Kidney (tissue), 14 donors: Measurements from ENCODE around the gene GNAT2. TPM values are rescaled to one million over a fixed set of nuclear protein-coding genes. Genes with fewer than 3 reads are reported as not detected.

ENCODE experiments used
- DNase-seq, 5 donors: peaks; one replicate each; pipeline ENCODE4 v3.0.0-alpha.2; 2013 to 2020
- FAIRE-seq: peaks from 2 replicates; lab custom pipeline; 2012; peaks lifted over from hg19 to GRCh38; lab: Jason Lieb, UNC
- H3K27ac ChIP-seq, 2 donors: one replicate each; pipeline ENCODE4 v1.7.0; 2013; ENCODE audit warnings: low read depth in 2 of 2, low read length in 2 of 2, inconsistent platforms in 1 of 2
- H3K27me3 ChIP-seq: one replicate; pipeline ENCODE4 v1.7.1; 2013; ENCODE audit warnings: low read length, inconsistent platforms; ENCODE audit not compliant: control insufficient read depth, insufficient read depth
- H3K36me3 ChIP-seq, 3 donors: one replicate each; pipeline versions ENCODE4 v1.7.0 to v1.7.1; 2013; ENCODE audit warnings: low read length in 3 of 3, control low read depth in 1 of 3, inconsistent platforms in 1 of 3; ENCODE audit not compliant: insufficient read depth in 3 of 3, control insufficient read depth in 2 of 3
- H3K4me1 ChIP-seq, 3 donors: one replicate each; pipeline versions ENCODE4 v1.7.0 to v1.7.1; 2013; ENCODE audit warnings: low read length in 3 of 3, inconsistent platforms in 1 of 3, low read depth in 1 of 3; ENCODE audit not compliant: control insufficient read depth in 2 of 3, insufficient read depth in 2 of 3
- H3K4me3 ChIP-seq, 3 donors: one replicate each; pipeline versions ENCODE4 v1.7.0 to v1.8.1; 2013; ENCODE audit warnings: low read length in 3 of 3, control low read depth in 1 of 3, inconsistent platforms in 1 of 3
- H3K9ac ChIP-seq, 3 donors: one replicate each; pipeline versions ENCODE4 v1.7.0 to v1.7.1; 2013; ENCODE audit warnings: low read length in 3 of 3, control low read depth in 1 of 3, inconsistent platforms in 1 of 3
- H3K9me3 ChIP-seq, 3 donors: one replicate each; pipeline versions ENCODE4 v1.7.0 to v1.7.1; 2013; ENCODE audit warnings: low read length in 3 of 3, control low read depth in 1 of 3, inconsistent platforms in 1 of 3; ENCODE audit not compliant: control insufficient read depth in 2 of 3, insufficient read depth in 1 of 3
- CTCF ChIP-seq: IDR thresholded peaks from 3 replicates; pipeline ENCODE4 v1.5.1; 2012; ENCODE audit warnings: mild to moderate bottlenecking, moderate library complexity, borderline replicate concordance; ENCODE audit not compliant: insufficient read depth; ENCODE audit errors: extremely low read depth
- intact Hi-C: fragments of 100-400 bp; cut with DNase I; formaldehyde crosslinking; loops from one replicate; pipeline ENCODE4 v1.11.1; 2022
- polyA plus RNA-seq: library from polyadenylated mRNA; stranded (reverse); fragments of 350-450 nt; fragmentation: Illumina TruSeq; extraction: RNeasy Lipid Tissue Mini Kit (QIAGEN cat#74804); gene quantifications from one replicate; pipeline ENCODE4 v1.2.3, GENCODE V29; 2014; ENCODE audit warnings: low read depth, low replicate concordance; ENCODE audit not compliant: insufficient read depth
- total RNA-seq: library from RNA; stranded (reverse); fragmentation: NEBNext Ultra II Directional; extraction: Animal tissue kit (Norgen Biotek cat#: 25700); gene quantifications from one replicate; pipeline ENCODE4 v1.2.1, GENCODE V29; 2021
- donor health status: control.
- donor health status: control.
- donor health status: control.
- donor health status: control.
- donor health status: control.
- donor health status: DM: yes; HTN: yes; CAD: no.
- donor health status: Normal renal cell carcinoma (clear cell type).

The GNAT2 gene
- total and polyA plus RNA-seq, 2 donors from 2014 or later, result not detected

GRCh38 chr1:109589679-109590078 lies 29.7 kb downstream of the GNAT2 start:
- no peak for TF ChIP-seq CTCF
- intact Hi-C loops, result no loop called here

GRCh38 chr1:109589177-109589576 lies 30.2 kb downstream of the GNAT2 start:
- no peak overlapping the region for H3K27ac ChIP-seq
- peaks cover 24 to 37% (median 26%) of the 10 kb centered on the region in 3 donors for H3K36me3 ChIP-seq
- H3K9me3 ChIP-seq, result no peaks in the 10 kb centered on the region
- peaks cover 0 to 4% (median 0%) of the 10 kb centered on the region in 3 donors for H3K4me1 ChIP-seq
- no peak for TF ChIP-seq CTCF
- intact Hi-C loops, result no loop called here
- H3K4me3 ChIP-seq, result no peak overlapping the region
- FAIRE-seq (no peak), DNase-seq (no peak)
- no peak overlapping the region for H3K9ac ChIP-seq
- no peaks in the 10 kb centered on the region for H3K27me3 ChIP-seq

More at GRCh38 chr1:109589679-109590078, 29.7 kb downstream of the GNAT2 start:
- peaks cover 0 to 4% (median 0%) of the 10 kb centered on the region in 3 donors for H3K4me1 ChIP-seq
- no peak overlapping the region for H3K27ac ChIP-seq
- no peaks in the 10 kb centered on the region for H3K27me3 ChIP-seq
- no peak overlapping the region for H3K9ac ChIP-seq
- FAIRE-seq (no peak), DNase-seq (no peak)
- H3K36me3 ChIP-seq, result peaks cover 20 to 32% (median 23%) of the 10 kb centered on the region in 3 donors
- H3K4me3 ChIP-seq, result no peak overlapping the region
- no peaks in the 10 kb centered on the region for H3K9me3 ChIP-seq

GRCh38 chr1:109586055-109586454 lies 33.4 kb downstream of the GNAT2 start:
- FAIRE-seq (no peak), DNase-seq (no peak)
- Histone ChIP-seq H3K4me1 (no peaks in the 10 kb centered on the region), H3K27ac (no peak overlapping the region), H3K4me3 (no peak overlapping the region), H3K27me3 (no peaks in the 10 kb centered on the region), H3K36me3 (peaks cover 14 to 42% (median 22%) of the 10 kb centered on the region in 3 donors), H3K9ac (no peak overlapping the region), H3K9me3 (no peaks in the 10 kb centered on the region)
- intact Hi-C loops, result no loop called here
- no peak for TF ChIP-seq CTCF

GRCh38 chr1:109584766-109585165 lies 34.6 kb downstream of the GNAT2 start:
- Histone ChIP-seq H3K27me3 (no peaks in the 10 kb centered on the region), H3K27ac (no peak overlapping the region), H3K4me3 (no peak overlapping the region), H3K36me3 (peaks cover 20 to 46% (median 25%) of the 10 kb centered on the region in 3 donors), H3K9me3 (no peaks in the 10 kb centered on the region), H3K4me1 (no peaks in the 10 kb centered on the region), H3K9ac (no peak overlapping the region)
- no peak for TF ChIP-seq CTCF
- intact Hi-C loops, result no loop called here
- FAIRE-seq (no peak), DNase-seq (no peak)
